AG04450 (cell line): ENCODE data around the gene EWSR1. TPM values are rescaled to one million over a fixed set of nuclear protein-coding genes. Genes with fewer than 3 reads are reported as not detected.

Experiments
- CTCF ChIA-PET: fragments of 300-600, 350-600 bp; formaldehyde crosslinking; extraction: SDS; loops from one replicate; lab custom pipeline; 2022; ENCODE audit warnings: antibody characterized with exemption, inconsistent platforms; lab: Charles Lee
- POLR2A ChIA-PET: fragments of 350-600 bp; formaldehyde crosslinking; extraction: SDS; loops from one replicate; lab custom pipeline; 2021; ENCODE audit warnings: antibody characterized with exemption, inconsistent platforms; lab: Yijun Ruan, JAX
- DNase-seq: peaks from one replicate; pipeline ENCODE4 v3.0.0-alpha.2; 2011; ENCODE audit warnings: low read depth, low spot score
- H3K27ac ChIP-seq: one replicate; pipeline ENCODE4 v1.5.1; 2012; ENCODE audit warnings: low read depth, low read length, control low read depth
- H3K27me3 ChIP-seq: one replicate; pipeline ENCODE4 v1.6.0; 2012; ENCODE audit warnings: low read length; ENCODE audit not compliant: control insufficient read depth, insufficient read depth
- H3K4me3 ChIP-seq: 2 replicates; pipeline ENCODE4 v1.5.1; 2011; ENCODE audit warnings: mild to moderate bottlenecking, low read depth, low read length, control low read depth
- H3K9me3 ChIP-seq: 2 replicates; pipeline ENCODE4 v1.5.1; 2012; ENCODE audit warnings: low read length; ENCODE audit not compliant: control insufficient read depth, insufficient read depth
- polyA plus RNA-seq: library from polyadenylated mRNA; depleted of rRNA; stranded (reverse); fragments of >200 nt; gene quantifications from 2 replicates; pipeline ENCODE4 v1.2.3, GENCODE V29; 2011
- TF ChIP-seq, protein P1 (sequence below): IDR thresholded peaks from 2 replicates; pipeline ENCODE4 v1.5.1; 2011; ENCODE audit warnings: low read depth, low read length, control low read depth, inconsistent platforms

The EWSR1 gene
- polyA plus RNA-seq, 1 experiment, result 146 TPM

DNA sequence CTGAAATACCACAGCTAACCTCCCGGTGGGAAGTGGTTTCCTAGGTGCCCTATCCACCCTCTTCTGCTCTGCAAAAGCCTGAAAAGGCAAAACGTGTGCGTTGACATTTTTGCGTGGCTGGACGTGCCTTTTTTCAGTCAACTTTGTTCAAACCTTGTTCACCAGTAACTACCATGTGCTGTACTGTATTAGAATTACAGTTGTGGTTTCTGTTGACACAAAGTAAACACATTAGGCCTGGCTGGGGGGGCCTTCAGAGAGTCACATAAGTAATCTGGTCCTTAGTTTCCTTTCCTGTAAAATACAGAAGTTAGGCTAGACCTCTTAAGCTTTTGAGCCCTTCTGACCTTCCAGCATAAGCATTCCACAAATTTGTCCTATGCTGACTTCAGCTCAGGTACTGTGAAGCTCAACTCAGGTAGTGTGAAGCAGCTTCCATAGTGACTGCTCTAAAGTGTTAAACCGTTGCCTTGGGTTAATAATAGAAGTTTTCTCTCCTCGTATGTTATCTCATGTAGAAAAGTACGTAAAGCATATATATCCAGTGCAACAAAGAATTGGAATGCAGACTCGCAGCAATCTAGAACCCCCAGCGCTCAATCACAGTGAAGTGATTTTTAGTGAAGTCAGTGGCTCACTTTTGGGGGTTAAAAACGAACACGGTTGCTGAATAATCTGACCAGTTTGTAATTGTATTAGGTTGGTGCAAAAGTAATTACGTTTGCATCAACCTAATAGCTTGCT, 1.8 kb downstream of the EWSR1 start:
- no peak for DNase-seq
- Histone ChIP-seq H3K27me3 (no peaks in the 10 kb centered on the region), H3K4me3 (peak overlapping the region; percentile 84), H3K27ac (no peak overlapping the region), H3K9me3 (no peaks in the 10 kb centered on the region; the same call in 1 of the 2 replicates)
- CTCF ChIA-PET, result no interaction called here
- POLR2A ChIA-PET, result no interaction called here
- TF ChIP-seq, protein P1, sequence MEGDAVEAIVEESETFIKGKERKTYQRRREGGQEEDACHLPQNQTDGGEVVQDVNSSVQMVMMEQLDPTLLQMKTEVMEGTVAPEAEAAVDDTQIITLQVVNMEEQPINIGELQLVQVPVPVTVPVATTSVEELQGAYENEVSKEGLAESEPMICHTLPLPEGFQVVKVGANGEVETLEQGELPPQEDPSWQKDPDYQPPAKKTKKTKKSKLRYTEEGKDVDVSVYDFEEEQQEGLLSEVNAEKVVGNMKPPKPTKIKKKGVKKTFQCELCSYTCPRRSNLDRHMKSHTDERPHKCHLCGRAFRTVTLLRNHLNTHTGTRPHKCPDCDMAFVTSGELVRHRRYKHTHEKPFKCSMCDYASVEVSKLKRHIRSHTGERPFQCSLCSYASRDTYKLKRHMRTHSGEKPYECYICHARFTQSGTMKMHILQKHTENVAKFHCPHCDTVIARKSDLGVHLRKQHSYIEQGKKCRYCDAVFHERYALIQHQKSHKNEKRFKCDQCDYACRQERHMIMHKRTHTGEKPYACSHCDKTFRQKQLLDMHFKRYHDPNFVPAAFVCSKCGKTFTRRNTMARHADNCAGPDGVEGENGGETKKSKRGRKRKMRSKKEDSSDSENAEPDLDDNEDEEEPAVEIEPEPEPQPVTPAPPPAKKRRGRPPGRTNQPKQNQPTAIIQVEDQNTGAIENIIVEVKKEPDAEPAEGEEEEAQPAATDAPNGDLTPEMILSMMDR, result no peak

DNA sequence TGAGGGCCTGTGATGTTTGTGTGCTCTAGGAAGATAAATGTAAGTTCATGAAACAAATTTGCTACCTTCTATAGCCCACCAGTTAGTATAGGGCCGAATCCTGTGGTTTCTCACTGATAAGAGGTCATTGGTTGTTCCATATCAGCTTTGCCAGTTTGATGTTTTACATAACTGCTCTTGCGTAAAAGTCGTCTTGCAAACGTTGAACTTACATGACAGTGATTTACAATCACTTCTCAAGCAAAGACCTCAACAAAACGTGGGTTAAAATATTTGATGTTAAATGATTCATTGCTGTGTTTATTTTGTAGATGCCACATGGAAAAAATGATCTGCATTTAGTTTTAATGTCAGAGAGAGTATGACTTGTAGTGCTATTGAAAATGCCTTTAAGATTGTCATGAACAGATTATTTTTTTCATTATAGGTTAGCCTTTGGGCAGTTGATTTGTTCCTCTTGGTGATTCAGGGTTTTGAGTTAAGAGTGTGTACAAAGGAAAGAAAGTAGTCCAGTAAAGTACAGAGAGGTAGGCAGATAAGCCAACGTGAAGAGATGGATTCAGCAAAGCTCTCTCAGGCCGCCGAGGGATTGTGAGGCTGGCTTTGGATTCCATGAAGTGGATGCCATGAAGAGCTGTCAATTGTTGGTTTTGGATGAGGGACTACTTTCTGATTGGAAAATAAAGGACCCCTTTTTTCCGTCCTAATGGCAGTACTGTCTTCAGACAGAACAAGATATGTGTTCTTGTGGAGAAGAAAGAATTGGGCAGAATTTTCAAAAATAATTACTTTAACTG, 2.6 kb downstream of the EWSR1 start:
- CTCF ChIA-PET, result interaction anchor here (0.6 to 1.2 kb wide), 2 partner anchors 36 to 88 kb away, joined by 3 read pairs; partner anchors contain the start of gene GAS2L1
- no peak for DNase-seq
- TF ChIP-seq, protein P1, result no peak
- H3K4me3 ChIP-seq, result peak overlapping the region; percentile 84
- H3K27me3 ChIP-seq, result no peaks in the 10 kb centered on the region
- no peak overlapping the region for H3K27ac ChIP-seq
- no peaks in the 10 kb centered on the region; the same call in 1 of the 2 replicates for H3K9me3 ChIP-seq
- POLR2A ChIA-PET, result interaction anchor here (0.6 kb wide), 1 partner anchor 107 kb away, joined by 4 read pairs; no protein-coding TSS in a partner anchor

DNA sequence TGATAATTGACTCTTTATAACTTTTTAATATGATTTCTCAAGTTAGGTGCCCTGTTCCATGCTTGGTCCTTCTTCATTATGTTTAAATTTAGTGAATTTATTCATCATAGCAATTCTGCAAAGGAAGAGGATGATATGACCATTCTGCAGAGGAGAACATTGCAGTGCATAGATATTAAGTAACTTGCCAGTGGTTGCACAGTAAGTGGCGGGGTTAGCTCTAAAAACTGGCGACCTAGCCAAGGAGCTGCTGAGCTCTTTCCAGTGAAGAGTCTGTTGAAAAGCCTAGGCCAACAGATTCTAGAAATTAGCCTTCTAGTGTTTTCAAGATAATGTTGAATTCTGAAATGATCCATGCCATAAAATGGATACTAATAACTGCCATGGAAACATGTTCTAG, 4.6 kb downstream of the EWSR1 start:
- ChIA-PET POLR2A (interaction anchor here (1.2 kb wide), 1 partner anchor 27 kb away, joined by 3 read pairs; no protein-coding TSS in a partner anchor), CTCF (no interaction called here)

DNA sequence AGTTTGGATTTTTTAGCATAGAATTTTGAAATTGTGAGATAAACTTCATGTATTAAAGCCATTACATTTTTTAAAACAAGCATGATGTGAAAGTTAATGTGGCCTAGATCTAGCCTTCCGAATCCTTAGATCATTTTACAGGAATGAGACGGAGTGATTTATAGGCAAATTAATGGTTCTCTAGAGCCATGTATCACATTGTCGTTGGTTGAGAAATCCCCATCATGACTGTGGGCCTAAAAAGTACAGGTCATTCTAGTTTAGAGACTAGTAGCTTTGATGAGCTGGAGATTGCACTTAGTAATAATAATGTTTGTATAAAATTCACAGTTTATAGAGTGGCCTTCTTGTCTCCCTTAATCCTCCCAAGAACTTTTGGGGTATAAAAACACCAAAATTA, 7.1 kb downstream of the EWSR1 start:
- Histone ChIP-seq H3K27me3 (no peaks in the 10 kb centered on the region), H3K4me3 (no peak overlapping the region), H3K27ac (no peak overlapping the region), H3K9me3 (no peaks in the 10 kb centered on the region)
- ChIA-PET POLR2A (interaction anchor here (0.6 kb wide), 1 partner anchor 313 kb away, joined by 3 read pairs; no protein-coding TSS in a partner anchor), CTCF (no interaction called here)
- TF ChIP-seq, protein P1, result no peak
- no peak for DNase-seq

More for the DNA sequence above, 4.6 kb downstream of the EWSR1 start:
- DNase-seq, result no peak
- Histone ChIP-seq H3K9me3 (no peaks in the 10 kb centered on the region; the same call in 1 of the 2 replicates), H3K27ac (no peak overlapping the region), H3K27me3 (no peaks in the 10 kb centered on the region), H3K4me3 (no peak overlapping the region)
- TF ChIP-seq, protein P1, result no peak
